Measurements from ENCODE around the gene CDC73.

DNA sequence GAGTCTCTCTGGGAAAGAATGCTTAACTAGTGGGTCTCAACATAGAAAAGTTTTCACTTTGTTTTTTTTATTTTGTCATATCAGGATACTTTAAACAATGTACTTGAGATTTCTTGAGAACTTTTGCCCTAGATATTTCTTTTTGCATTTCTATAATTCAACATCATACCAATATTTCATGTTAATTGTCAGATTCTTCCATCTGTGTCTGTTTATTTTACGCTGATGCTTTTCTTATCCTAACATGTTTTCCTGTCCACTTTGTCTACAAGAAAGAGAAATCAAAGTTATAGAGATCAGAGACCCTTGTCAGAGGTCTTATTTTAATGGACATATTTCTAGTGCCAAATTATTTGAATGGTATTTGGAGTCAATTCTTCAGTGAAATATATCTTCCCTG is 160.1 kb downstream of the CDC73 start:
- TF ChIP-seq, protein P1, sequence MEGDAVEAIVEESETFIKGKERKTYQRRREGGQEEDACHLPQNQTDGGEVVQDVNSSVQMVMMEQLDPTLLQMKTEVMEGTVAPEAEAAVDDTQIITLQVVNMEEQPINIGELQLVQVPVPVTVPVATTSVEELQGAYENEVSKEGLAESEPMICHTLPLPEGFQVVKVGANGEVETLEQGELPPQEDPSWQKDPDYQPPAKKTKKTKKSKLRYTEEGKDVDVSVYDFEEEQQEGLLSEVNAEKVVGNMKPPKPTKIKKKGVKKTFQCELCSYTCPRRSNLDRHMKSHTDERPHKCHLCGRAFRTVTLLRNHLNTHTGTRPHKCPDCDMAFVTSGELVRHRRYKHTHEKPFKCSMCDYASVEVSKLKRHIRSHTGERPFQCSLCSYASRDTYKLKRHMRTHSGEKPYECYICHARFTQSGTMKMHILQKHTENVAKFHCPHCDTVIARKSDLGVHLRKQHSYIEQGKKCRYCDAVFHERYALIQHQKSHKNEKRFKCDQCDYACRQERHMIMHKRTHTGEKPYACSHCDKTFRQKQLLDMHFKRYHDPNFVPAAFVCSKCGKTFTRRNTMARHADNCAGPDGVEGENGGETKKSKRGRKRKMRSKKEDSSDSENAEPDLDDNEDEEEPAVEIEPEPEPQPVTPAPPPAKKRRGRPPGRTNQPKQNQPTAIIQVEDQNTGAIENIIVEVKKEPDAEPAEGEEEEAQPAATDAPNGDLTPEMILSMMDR (IDR thresholded peaks at IDR 0.05): no peak
- no peak for TF ChIP-seq POLR2A (IDR thresholded peaks at IDR 0.05; ENCODE audit: low read depth)
- TF ChIP-seq POLR2AphosphoS5 (IDR thresholded peaks at IDR 0.05): no peak
- no peak for TF ChIP-seq EP300 (IDR thresholded peaks at IDR 0.05)
